ENCODE measurements around the gene APBB2.

- TF ChIP-seq CTCF (IDR thresholded peaks at IDR 0.05; ENCODE audit: low read depth, low read length, missing input control) (no peak), REST (IDR thresholded peaks at IDR 0.05) (no peak), FOXA1 (IDR thresholded peaks at IDR 0.05) (no peak), YY1 (IDR thresholded peaks at IDR 0.05) (no peak), MAX (IDR thresholded peaks at IDR 0.05) (no peak), RAD21 (IDR thresholded peaks at IDR 0.05) (no peak), JUND (IDR thresholded peaks at IDR 0.05) (no peak)
Observed at GRCh38 chr4:40972722-40973121, 241.6 kb downstream of the APBB2 start.

All from liver (tissue), 3 donors.